Osteoblast (primary cell): Measurements from ENCODE around the gene RPL10. TPM values are rescaled to one million over a fixed set of nuclear protein-coding genes. Genes with fewer than 3 reads are reported as not detected.

Experiments used
- DNase-seq: peaks from one replicate; pipeline ENCODE4 v3.0.0; 2011; ENCODE audit warnings: low spot score, mixed read lengths; ENCODE audit not compliant: insufficient read length; ENCODE audit errors: missing footprints
- H2AFZ ChIP-seq: 2 replicates; pipeline ENCODE4 v1.6.0; 2011; ENCODE audit warnings: mild to moderate bottlenecking, low read length
- H3K27ac ChIP-seq: 2 replicates; pipeline ENCODE4 v1.5.1; 2011; ENCODE audit warnings: mild to moderate bottlenecking, low read depth, low read length, moderate library complexity
- H3K27me3 ChIP-seq: 2 replicates; pipeline ENCODE4 v1.6.0; 2012; ENCODE audit warnings: mild to moderate bottlenecking, control low read depth, inconsistent platforms, low read length, moderate library complexity; ENCODE audit not compliant: insufficient read depth
- H3K36me3 ChIP-seq: 2 replicates; pipeline ENCODE4 v1.5.1; 2011; ENCODE audit warnings: mild to moderate bottlenecking, low read length, control low read depth, moderate library complexity; ENCODE audit not compliant: insufficient read depth
- H3K4me1 ChIP-seq: 2 replicates; pipeline ENCODE4 v1.5.1; 2011; ENCODE audit warnings: mild to moderate bottlenecking, low read length, control low read depth, moderate library complexity; ENCODE audit not compliant: insufficient read depth
- H3K4me2 ChIP-seq: 2 replicates; pipeline ENCODE4 v1.6.0; 2011; ENCODE audit warnings: mild to moderate bottlenecking, low read length; ENCODE audit not compliant: insufficient read depth
- H3K4me3 ChIP-seq: fragments of 200-600 bp; sonication (generic); 3 replicates; pipeline ENCODE4 v1.5.1; 2012; ENCODE audit warnings: mild to moderate bottlenecking, low read length, inconsistent platforms; ENCODE audit not compliant: insufficient read depth
- H3K79me2 ChIP-seq: 2 replicates; pipeline ENCODE4 v1.6.0; 2012; ENCODE audit warnings: mild to moderate bottlenecking, low read length, control low read depth, inconsistent platforms; ENCODE audit not compliant: insufficient read depth
- H3K9me3 ChIP-seq: 2 replicates; pipeline ENCODE4 v1.5.1; 2011; ENCODE audit warnings: low read depth, low read length, control low read depth
- H4K20me1 ChIP-seq: 2 replicates; pipeline ENCODE4 v1.6.0; 2012; ENCODE audit warnings: mild to moderate bottlenecking, low read length, control low read depth; ENCODE audit not compliant: insufficient read depth
- CTCF ChIP-seq: IDR thresholded peaks from 2 replicates; pipeline ENCODE4 v1.5.1; 2011; ENCODE audit warnings: mild to moderate bottlenecking, low read depth, low read length, moderate library complexity; ENCODE audit errors: extremely low read depth
- total RNA-seq: library from RNA; depleted of rRNA; stranded (reverse); fragments of >200 nt; gene quantifications from 2 replicates; pipeline ENCODE4 v1.2.3, GENCODE V29; 2012

The RPL10 gene
- total RNA-seq, 1 donor, result 2,517 TPM

DNA sequence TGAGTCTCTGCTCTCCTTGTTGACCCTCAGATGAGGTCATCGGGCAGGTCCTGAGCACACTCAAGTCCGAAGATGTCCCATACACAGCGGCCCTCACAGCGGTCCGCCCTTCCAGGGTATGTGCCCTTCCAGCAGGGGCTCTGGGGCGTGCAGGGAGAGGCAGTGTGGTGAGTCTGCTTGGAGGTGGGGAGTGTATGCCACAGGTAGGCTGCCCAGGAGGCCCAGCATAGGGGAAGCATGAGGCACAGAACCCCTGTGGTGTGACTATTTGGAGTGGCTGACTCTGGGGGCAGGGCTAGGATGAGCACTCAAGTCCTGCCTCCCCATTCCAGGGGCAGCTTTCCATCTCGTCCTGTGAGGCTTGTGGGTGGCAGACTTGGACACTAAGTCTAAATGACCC is 35.4 kb downstream of the RPL10 start:
- peak; percentile 80 for DNase-seq
- H3K9me3 ChIP-seq, result no peaks in the 10 kb centered on the region
- no peak overlapping the region for H3K4me2 ChIP-seq
- H3K4me3 ChIP-seq, result no peak overlapping the region
- no peak overlapping the region for H2AFZ ChIP-seq
- H4K20me1 ChIP-seq, result peaks cover 20% of the 10 kb centered on the region
- H3K79me2 ChIP-seq, result peaks cover 43% of the 10 kb centered on the region
- H3K27ac ChIP-seq, result no peak overlapping the region
- H3K36me3 ChIP-seq, result peaks cover 14% of the 10 kb centered on the region
- H3K4me1 ChIP-seq, result peaks cover 12% of the 10 kb centered on the region
- TF ChIP-seq CTCF, result no peak
- H3K27me3 ChIP-seq, result no peaks in the 10 kb centered on the region

DNA sequence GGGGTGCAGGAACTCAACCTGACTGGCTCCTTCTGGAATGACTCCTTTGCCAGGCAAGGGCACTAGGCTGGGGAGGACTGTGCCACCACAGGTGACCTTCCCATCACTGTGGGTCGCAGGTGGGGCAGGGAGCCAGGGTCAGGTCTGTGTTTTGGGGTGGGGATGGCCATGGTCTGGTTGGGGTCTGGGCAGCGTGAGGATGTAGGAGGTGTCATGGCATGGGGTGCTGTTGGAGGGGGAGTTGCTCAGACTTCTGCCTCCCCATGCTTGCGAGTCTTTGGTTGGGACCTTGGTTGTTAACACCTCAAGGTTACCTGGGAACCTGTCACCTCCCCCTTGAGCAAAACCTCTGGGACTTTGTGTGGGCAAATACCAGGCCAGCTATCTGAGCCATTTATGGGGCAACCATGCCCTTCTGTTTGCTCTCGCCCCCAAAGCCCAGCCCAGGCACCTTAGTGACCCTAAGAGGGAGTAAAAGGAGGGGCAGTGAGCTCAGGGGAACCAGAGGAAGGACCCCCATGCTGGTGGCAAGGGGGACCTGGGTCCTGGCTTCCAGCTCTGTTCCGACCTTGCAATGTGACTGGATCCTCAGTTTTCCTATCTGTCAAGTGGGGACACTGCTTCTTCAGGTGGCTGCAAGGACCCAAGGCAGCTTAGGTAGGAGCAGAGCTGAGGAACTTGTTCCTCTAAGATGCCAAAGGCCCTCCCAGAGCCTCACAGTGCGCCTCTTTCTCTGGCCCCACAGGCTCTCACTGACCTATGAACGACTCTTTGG is 36.4 kb downstream of the RPL10 start:
- no peak for TF ChIP-seq CTCF
- no peak overlapping the region for H3K27ac ChIP-seq
- peaks cover 14% of the 10 kb centered on the region for H3K36me3 ChIP-seq

GRCh38 chrX:154435171-154435733 is 37.1 kb downstream of the RPL10 start:
- H3K4me1 ChIP-seq, result peaks cover 9% of the 10 kb centered on the region
- no peaks in the 10 kb centered on the region for H3K27me3 ChIP-seq
- peaks cover 34% of the 10 kb centered on the region for H4K20me1 ChIP-seq
- H3K79me2 ChIP-seq, result peaks cover 45% of the 10 kb centered on the region
- TF ChIP-seq CTCF, result no peak
- H3K9me3 ChIP-seq, result no peaks in the 10 kb centered on the region
- no peak overlapping the region for H3K4me2 ChIP-seq
- H3K36me3 ChIP-seq, result peaks cover 16% of the 10 kb centered on the region
- H2AFZ ChIP-seq, result no peak overlapping the region
- H3K27ac ChIP-seq, result no peak overlapping the region
- H3K4me3 ChIP-seq, result no peak overlapping the region
- no peak for DNase-seq

More for the DNA sequence above, 36.4 kb downstream of the RPL10 start:
- Histone ChIP-seq H3K79me2 (peaks cover 42% of the 10 kb centered on the region), H3K27me3 (no peaks in the 10 kb centered on the region), H3K4me1 (peaks cover 11% of the 10 kb centered on the region), H3K9me3 (no peaks in the 10 kb centered on the region), H2AFZ (no peak overlapping the region), H3K4me2 (no peak overlapping the region), H3K4me3 (no peak overlapping the region), H4K20me1 (peaks cover 28% of the 10 kb centered on the region)
- peak; percentile 87 for DNase-seq

GRCh38 chrX:154436374-154436982 is 38.3 kb downstream of the RPL10 start:
- peak; percentile 94 for DNase-seq
- H3K27ac ChIP-seq, result no peak overlapping the region

More at GRCh38 chrX:154436374-154436982, 38.3 kb downstream of the RPL10 start:
- Histone ChIP-seq H3K4me2 (peak overlapping the region; percentile 68), H3K27me3 (no peaks in the 10 kb centered on the region), H2AFZ (no peak overlapping the region), H4K20me1 (peaks cover 33% of the 10 kb centered on the region), H3K36me3 (peaks cover 25% of the 10 kb centered on the region), H3K79me2 (peaks cover 42% of the 10 kb centered on the region), H3K9me3 (no peaks in the 10 kb centered on the region), H3K4me1 (peaks cover 9% of the 10 kb centered on the region), H3K4me3 (peak overlapping the region; percentile 76)
- no peak for TF ChIP-seq CTCF
